GM20431 (cell line): Measurements from ENCODE around the gene PTPRT.

Experiments
- in situ Hi-C: fragments of 300-500 bp; cut with MseI, MboI; formaldehyde crosslinking; loops from one replicate; pipeline ENCODE4 v1.15.0; 2020; ENCODE audit warnings: low sequenced_read_pairs; ENCODE audit not compliant: unreplicated experiment

PTPRT gene

GRCh38 chr20:42531508-42531961, 658.2 kb downstream of the PTPRT start:
- in situ Hi-C loops, result no loop called here

DNA sequence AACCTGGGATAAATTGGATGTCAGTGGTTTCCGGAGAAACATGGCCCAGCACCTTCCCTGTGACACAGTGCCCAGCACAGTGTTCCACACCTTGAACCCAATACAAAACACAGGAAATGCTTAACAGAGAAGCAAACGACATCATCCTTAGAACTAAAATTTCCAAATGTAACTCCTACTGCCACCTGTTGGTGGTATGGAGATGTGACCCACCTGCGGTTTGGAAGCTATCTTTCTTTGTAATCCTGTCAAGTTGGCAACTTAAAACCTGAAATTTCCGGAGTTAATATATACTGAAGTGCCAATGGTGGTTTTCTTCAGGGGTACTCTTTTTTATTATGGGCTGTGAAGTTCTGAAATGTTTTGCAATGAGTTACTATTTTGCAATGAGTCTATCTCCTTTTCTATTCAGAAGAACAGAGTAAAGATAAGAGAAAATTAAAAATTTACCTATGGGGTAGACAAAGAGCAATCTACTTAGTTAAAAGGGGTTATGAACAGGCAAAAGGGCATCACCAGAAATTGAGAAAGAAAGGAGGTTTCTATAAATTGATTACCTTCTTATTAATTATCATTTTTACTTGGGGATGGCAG, 658.8 kb downstream of the PTPRT start:
- in situ Hi-C loops, result no loop called here

DNA sequence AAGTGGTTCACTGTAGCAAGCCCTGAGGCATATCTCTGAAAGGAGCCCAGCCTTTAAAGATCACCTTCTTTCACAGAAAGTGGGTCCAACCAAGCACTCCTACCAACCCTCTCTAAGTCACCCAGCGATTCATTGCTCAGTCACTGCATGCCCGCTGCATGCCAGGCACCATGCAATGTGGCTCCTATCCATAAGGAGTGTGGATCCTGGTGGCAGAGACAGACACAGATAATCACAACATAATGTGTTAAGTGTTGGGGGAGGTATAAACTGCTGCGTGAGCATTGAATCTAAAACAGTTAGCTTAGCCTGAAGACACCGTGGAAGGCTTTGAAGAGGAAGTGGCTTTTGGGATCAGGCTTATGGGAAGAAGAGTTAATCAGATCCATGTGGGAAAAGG, 659.5 kb downstream of the PTPRT start:
- in situ Hi-C loops, result no loop called here

DNA sequence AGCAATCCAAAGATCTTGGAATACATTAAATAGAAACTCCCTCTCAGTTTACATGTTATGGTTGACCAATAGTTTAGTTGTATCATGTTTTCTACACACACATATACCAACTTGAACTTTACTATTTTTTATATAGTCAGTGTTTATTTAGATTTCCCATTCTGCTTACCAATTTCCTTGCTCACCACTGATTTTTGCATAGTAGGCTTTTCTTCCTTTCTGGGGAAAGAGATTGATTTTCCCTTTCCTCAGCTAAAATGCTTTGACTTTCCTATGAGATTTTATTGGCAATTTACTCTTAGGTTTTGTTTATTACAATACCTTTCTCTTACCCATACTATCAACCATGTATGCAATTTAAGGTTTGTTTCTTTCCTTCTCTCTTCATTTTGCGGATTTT, 665.6 kb downstream of the PTPRT start:
- in situ Hi-C loops, result no loop called here

DNA sequence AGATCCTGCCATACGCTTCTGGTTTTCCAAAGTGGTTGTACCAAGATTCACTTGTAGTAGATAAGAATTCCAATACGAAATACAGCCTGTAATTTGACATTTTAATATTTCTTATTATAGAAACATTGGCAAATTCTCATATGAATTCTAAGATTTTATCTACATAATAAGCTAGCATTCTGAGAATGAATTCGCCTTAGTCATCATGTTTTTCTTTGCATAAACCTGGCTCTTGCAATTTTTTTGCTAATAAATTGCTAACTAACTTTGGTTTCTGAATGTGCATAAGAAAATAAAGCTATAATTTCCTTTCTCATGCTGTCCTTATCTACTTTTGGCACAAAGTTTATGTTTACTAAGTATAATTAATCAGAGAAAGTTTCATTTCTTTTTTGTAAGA, 673.0 kb downstream of the PTPRT start:
- in situ Hi-C loops, result no loop called here

DNA sequence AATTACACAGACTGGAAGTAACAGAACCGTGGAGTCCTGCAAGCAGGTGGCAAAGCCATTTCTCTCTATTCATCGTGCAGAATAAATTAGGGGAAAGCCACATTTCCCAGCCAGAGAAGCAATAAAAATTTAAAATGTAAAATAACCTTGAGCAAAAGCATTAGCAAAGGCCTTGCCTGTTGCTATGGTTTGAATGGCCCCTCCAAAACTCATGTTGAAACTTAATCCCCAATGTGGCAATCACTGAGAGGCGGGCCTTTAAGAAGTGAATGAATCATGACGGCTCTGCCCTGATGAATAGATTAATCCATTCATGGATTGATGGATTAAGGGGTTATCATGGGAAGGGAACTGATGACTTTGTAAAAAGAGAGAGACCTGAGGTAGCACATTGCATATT, 679.0 kb downstream of the PTPRT start:
- in situ Hi-C loops, result no loop called here

- in situ Hi-C loops, result no loop called here
Observed at GRCh38 chr20:42507874-42508273, 681.8 kb downstream of the PTPRT start.

DNA sequence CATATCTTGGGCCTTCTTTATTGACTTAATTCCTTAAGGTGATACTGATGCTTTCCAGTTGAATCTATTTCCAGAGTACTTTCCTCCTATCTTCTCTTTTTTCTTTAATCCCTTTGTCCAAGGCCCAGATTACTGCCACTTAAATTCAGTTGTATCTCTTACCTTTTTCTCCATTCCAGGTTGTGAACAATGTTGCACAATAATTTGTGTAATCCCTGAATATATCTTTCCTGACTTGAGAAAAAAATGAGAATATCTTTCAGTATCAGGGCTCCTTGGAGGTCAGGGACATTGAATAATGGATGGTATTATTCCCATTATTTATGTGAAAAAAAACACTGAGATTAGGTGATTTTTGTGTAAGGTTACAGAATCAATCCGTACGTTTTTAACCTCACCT, 683.3 kb downstream of the PTPRT start:
- in situ Hi-C loops, result no loop called here

DNA sequence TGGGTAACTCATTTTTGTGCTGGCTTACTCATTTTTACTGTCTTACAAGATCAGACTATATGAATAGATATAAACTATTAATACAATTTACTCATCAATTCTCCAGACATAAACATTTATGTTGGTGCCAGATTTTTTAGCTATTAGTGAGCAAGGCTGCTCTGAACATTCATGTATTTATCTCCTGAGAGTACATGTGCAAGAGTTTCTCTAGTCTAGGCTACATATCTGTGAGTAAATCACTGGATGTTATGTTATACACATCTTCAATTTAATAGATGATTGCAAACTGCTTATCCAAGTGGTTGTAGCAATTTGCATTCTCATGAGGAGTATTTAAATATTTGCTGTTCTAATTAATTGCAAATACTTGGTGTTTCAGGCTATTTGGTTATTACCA, 687.1 kb downstream of the PTPRT start:
- in situ Hi-C loops, result no loop called here

- in situ Hi-C loops, result no loop called here
Observed at GRCh38 chr20:42496595-42496994, 693.1 kb downstream of the PTPRT start.

- in situ Hi-C loops, result no loop called here
Observed at GRCh38 chr20:42494290-42494689, 695.4 kb downstream of the PTPRT start.

GRCh38 chr20:42493001-42493400, 696.7 kb downstream of the PTPRT start:
- in situ Hi-C loops, result no loop called here

- in situ Hi-C loops, result no loop called here
Observed at GRCh38 chr20:42492290-42492689, 697.4 kb downstream of the PTPRT start.

- in situ Hi-C loops, result no loop called here
Observed at GRCh38 chr20:42485556-42485955, 704.1 kb downstream of the PTPRT start.

- in situ Hi-C loops, result no loop called here
Observed at GRCh38 chr20:42484790-42485375, 704.8 kb downstream of the PTPRT start.

DNA sequence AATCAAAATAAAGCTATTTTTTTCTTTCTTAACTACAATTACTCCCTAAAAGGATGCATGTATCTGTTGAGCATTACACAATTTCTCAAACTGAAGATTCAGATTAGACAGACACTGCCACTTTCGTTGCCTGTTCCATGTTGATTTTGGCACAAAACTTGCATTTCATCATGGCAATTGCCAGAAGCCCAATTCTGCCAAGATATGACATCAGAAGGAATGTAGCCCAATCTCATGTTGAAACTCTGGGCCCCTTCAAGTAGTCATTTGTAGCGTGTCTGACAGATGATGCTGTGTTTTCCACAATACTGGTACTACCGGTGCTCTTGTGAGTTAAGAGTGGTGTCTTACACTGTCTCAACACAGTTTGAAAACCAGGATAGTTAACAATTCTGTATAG, 705.4 kb downstream of the PTPRT start:
- in situ Hi-C loops, result no loop called here

- in situ Hi-C loops, result no loop called here
Observed at GRCh38 chr20:42483730-42484303, 705.9 kb downstream of the PTPRT start.

- in situ Hi-C loops, result no loop called here
Observed at GRCh38 chr20:42482808-42483207, 706.9 kb downstream of the PTPRT start.

DNA sequence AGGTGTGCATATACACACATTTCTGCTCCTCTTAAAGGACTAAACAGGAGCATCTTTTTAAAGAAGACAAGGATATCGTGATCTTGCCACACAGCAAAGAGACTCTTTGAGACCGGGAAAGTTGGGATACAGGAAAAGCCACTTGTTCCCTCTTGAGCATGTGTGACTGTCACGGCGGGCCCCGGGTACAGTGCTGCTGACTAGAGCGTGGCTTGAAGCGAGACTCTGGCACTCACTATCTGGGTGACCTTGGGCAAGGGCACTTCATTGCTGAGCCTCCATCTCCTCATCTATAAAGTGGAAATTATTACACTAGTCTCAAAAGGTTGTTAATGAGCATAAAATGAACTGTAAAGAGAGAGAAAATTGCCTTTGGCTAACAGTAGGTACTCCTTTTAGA, 713.9 kb downstream of the PTPRT start:
- in situ Hi-C loops, result no loop called here

GRCh38 chr20:42474646-42475045, 715.1 kb downstream of the PTPRT start:
- in situ Hi-C loops, result no loop called here

DNA sequence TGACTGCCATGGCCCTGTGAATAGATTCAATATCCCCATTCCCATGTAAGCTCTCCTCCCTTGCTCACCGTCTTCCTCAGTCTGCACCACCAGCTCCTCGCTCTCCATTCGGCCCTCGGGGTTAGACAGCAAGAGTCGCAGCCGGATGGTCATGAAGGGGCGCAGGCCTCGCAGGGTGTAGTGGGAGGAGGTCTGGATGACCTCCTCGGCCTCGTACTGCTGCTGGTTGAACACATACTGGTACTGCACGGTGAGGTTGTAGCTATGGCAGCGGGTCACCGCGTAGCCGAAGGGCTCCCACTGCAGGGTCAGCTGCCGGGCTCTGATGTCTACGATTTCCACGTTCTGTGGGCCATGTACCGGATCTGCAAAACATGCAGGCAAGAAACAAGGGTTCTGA, 717.5 kb downstream of the PTPRT start:
- in situ Hi-C loops, result no loop called here
